Suprapubic skin (tissue), 4 donors: Measurements from ENCODE around the gene TIMM10B.

Source experiments
- CTCF ChIP-seq, 2 donors: fragments of 200-600 bp in 1 of 2; fragments of 450-650 bp in 1 of 2; sonication (generic) in 1 of 2; IDR thresholded peaks; one replicate each; pipeline ENCODE4 v1.5.1; 2016 to 2019; ENCODE audit warnings: antibody characterized with exemption in 2 of 2, mild to moderate bottlenecking in 1 of 2, moderate library complexity in 1 of 2
- EP300 ChIP-seq: sonication (generic); formaldehyde crosslinking; IDR thresholded peaks from one replicate; pipeline ENCODE4 v1.6.1; 2017; ENCODE audit warnings: antibody characterized with exemption
- POLR2A ChIP-seq, 2 donors: fragments of 450-650 bp; IDR thresholded peaks; one replicate each; pipeline ENCODE4 v1.6.1; 2017; ENCODE audit warnings: antibody characterized with exemption in 2 of 2, mild to moderate bottlenecking in 2 of 2, moderate library complexity in 2 of 2
- POLR2AphosphoS5 ChIP-seq, 3 donors: sonication (generic); formaldehyde crosslinking; IDR thresholded peaks; one replicate each; pipeline ENCODE4 v1.6.1; 2017; ENCODE audit warnings: antibody characterized with exemption in 3 of 3

GRCh38 chr11:6504166-6504565 is 22.9 kb downstream of the TIMM10B start:
- no peak for TF ChIP-seq POLR2AphosphoS5 (IDR thresholded peaks at IDR 0.05)
- no peak for TF ChIP-seq CTCF (IDR thresholded peaks at IDR 0.05)
- no peak for TF ChIP-seq POLR2A (IDR thresholded peaks at IDR 0.05)
- no peak for TF ChIP-seq EP300
